ENCODE data around the gene ANKRD50.

- no peak for TF ChIP-seq CTCF (IDR thresholded peaks at IDR 0.05; ENCODE audit: insufficient read depth, low read depth, low read length)
- TF ChIP-seq EZH2 (IDR thresholded peaks at IDR 0.05; ENCODE audit: insufficient read depth, low read length): no peak
These were observed 46.0 kb downstream of the ANKRD50 start for GRCh38 chr4:124666496-124666895.
